HG03060 (cell line): ENCODE results near the gene NOL4L.

Experiments used
- ATAC-seq: cut with Tn5 transposase; IDR thresholded peaks from one replicate; pipeline ENCODE4 v1.9.1; 2021; ENCODE audit warnings: low read depth, moderate number of reproducible peaks; ENCODE audit not compliant: unreplicated experiment

The NOL4L gene

GRCh38 chr20:32585011-32585585, at the start of gene NOL4L:
Gene NOL4L (minus strand): TSS chr20:32585333. CDS start chr20:32584890, 443 bp downstream.
- ATAC-seq, result no peak

GRCh38 chr20:32634041-32634805, 49.1 kb upstream of the NOL4L start:
- no peak for ATAC-seq

- no peak for ATAC-seq
These were observed 47.6 kb upstream of the NOL4L start for GRCh38 chr20:32632461-32633354.

GRCh38 chr20:32631933-32632460, 46.9 kb upstream of the NOL4L start:
- ATAC-seq, result no peak

GRCh38 chr20:32629813-32630212, 44.7 kb upstream of the NOL4L start:
- ATAC-seq, result no peak

- no peak for ATAC-seq
These were observed 43.9 kb upstream of the NOL4L start for GRCh38 chr20:32628960-32629530.

- no peak for ATAC-seq
These were observed 41.9 kb upstream of the NOL4L start for GRCh38 chr20:32626859-32627636.

GRCh38 chr20:32626407-32626806, 41.3 kb upstream of the NOL4L start:
- ATAC-seq, result no peak

- ATAC-seq, result no peak
These were observed 40.9 kb upstream of the NOL4L start for GRCh38 chr20:32625996-32626395.

GRCh38 chr20:32624687-32625345, 39.7 kb upstream of the NOL4L start:
- ATAC-seq, result no peak

- ATAC-seq, result no peak
These were observed 38.6 kb upstream of the NOL4L start for GRCh38 chr20:32623667-32624157.

- no peak for ATAC-seq
These were observed 37.7 kb upstream of the NOL4L start for GRCh38 chr20:32622585-32623468.

GRCh38 chr20:32621891-32622584, 36.9 kb upstream of the NOL4L start:
- no peak for ATAC-seq

GRCh38 chr20:32621071-32621890, 36.1 kb upstream of the NOL4L start:
- ATAC-seq, result no peak

- no peak for ATAC-seq
These were observed 34.5 kb upstream of the NOL4L start for GRCh38 chr20:32619586-32619985.

- ATAC-seq, result no peak
These were observed 29.6 kb upstream of the NOL4L start for GRCh38 chr20:32614772-32615171.

GRCh38 chr20:32614303-32614702, 29.2 kb upstream of the NOL4L start:
- no peak for ATAC-seq
